Activated CD8-positive, alpha-beta memory T cell treated with anti-CD3 and anti-CD28 coated beads for 1 hour (primary cell): ENCODE data around the gene SNAI3.

Experiments used
- DNase-seq, 2 donors: peaks; one replicate each; pipeline ENCODE4 v3.0.0-alpha.2; 2020; ENCODE audit warnings: low read depth in 1 of 2; ENCODE audit errors: extremely low read depth in 1 of 2

Gene SNAI3

DNA sequence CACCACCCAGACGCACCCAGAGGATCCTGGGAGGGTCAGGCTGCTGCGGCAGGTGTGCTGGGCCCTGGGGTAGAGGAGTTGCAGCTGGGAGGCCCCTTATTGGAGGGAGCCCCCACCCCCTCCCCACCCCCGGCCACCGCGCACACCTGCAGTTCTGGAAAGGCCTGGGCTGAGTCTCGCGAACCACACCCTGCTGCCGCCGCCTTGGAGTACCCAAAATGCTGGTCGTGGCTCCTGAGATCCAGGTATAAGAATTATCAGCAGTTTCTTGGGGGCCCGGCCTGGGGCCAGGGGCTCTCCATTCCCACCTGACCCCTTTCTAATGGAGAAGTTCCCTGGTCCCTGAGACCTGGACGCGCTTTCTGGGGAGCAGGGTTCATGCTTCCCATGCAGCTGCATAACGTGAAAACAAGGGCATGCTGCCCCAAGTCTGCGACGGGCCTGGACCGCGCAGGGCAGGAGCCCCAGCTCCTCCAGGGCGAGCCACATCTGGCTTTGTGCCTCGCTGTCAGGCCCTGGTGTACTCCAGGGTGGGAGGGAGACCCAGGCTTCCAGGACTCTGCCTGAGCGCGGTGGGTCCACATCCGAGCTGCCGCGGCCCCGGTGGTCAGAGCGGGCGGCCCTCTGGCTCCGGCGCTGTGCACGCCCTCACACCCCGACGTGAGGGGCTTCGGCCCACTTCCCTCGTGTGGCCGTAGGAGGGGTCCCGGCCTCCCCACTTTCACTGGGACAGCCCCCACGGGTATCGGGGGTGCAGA is 7.3 kb upstream of the SNAI3 start:
- no peak for DNase-seq

DNA sequence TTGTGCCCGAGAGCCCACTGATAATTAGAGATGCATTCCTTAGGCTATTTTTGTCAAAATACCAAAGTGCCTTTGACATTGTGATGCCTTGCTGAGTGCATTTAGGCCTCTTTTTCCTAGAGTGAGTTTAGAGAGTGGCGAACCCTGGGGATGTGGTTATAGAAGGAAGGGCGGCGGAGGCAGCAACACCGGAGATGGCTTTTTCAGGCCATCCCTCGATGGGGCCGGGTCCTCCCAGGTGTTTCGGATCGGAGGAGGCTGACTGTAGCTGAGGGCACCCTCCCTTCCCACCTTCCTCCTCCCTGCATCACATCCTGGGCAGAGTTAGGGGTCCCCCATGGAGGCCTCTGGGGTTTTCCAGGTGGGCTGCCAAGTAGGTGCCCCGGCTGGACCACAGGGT is 6.6 kb upstream of the SNAI3 start:
- no peak for DNase-seq

DNA sequence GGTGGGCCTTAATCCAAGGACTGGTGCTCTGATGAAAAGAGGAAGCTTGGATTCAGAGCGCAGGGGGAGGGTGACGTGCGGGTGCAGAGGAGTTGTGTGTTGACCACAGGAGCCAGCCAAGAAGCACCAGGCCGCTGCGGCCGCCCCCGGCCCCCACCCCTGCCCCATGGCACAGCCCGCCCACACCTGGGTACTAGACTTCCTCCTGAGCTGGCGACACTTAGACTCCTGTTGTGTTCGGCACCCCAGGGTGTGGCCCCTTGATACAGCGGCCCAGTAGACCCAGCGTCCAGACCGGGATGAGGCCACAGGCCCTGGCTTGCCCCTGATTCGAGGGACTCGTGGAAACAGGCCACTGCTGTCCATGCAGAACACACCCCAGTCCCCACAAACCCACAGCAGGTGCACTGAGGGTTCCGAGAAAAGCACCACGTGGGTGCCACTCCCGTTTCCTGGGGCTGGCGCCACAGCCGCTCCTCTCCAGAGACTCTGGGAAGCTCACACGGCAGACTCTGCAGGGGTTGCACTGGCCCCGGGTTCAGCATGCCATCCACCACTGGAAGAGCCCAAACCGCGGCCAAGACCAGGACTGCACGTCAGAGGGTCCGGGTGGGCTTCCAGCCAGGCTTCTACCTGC is 5.7 kb upstream of the SNAI3 start:
- no peak for DNase-seq

DNA sequence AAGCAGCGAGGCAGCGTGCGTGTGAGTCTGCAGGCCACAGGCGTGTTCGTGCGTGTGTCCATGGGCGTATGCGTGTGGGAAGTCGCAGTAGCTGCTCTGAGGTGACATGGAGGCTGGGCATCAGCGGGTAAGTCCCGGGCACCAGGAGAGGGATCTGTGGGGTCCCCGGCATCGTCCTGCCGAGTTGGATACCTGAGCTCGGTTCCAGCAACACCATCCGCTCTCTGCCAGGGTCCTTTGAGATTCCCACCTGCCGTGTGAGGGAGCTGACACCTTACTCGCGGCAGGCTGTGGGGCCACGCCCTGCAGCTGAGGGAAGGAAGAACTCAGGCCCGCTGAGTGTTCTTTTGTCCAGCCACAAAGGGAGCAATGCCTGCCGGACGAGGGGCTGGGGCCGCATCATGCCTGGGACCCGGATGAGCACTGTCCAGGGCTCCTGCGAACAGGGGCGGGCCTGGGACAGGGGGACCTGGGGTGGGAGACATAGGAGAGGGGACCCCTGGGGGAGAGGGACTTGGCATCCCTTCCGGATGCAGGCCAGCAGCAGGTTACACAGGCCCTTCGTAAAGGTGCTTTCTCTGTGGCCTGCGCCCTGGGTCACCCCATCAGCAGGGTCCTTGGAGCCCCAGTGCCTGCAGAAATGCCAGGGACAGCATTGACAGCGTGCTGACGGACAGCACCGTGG is 5.0 kb upstream of the SNAI3 start:
- DNase-seq = no peak

DNA sequence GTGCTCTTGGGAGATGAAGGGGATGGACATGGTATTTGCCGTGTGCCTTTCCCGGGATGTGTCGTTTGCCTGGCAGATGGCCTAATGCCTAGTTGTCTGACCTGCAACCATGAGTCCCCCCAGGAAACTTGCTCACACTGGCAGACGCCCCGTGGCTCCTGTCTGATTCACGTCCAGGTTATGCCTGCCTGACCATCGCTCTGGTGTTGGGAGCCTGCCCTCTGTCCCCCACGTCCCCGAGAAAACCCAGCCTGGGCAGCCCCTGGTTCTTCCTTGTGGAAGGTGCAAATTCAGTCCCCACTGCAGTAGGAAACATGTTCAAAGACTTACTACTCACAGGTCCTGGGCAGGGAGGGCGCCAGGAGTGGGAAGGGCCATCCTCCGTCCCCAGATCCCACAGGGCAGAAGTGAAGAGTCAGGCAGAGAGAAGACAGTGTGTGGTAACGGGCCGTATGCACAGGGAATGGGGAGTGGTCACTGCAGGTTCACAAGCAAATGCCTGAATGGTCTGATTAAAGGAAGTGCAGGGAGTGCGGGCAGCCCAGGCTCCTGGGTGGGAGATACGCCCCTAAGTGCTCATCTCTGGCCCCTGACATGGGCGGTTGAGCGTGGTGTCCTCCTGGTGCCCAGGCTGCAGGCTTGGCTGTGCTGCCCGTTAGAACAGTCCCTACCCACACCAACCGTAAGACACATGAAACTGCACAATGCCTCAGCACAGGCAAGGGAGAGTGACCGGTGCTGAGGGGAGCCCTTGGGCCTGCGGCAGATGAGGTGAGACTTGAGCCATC is 4.2 kb upstream of the SNAI3 start:
- DNase-seq = no peak

DNA sequence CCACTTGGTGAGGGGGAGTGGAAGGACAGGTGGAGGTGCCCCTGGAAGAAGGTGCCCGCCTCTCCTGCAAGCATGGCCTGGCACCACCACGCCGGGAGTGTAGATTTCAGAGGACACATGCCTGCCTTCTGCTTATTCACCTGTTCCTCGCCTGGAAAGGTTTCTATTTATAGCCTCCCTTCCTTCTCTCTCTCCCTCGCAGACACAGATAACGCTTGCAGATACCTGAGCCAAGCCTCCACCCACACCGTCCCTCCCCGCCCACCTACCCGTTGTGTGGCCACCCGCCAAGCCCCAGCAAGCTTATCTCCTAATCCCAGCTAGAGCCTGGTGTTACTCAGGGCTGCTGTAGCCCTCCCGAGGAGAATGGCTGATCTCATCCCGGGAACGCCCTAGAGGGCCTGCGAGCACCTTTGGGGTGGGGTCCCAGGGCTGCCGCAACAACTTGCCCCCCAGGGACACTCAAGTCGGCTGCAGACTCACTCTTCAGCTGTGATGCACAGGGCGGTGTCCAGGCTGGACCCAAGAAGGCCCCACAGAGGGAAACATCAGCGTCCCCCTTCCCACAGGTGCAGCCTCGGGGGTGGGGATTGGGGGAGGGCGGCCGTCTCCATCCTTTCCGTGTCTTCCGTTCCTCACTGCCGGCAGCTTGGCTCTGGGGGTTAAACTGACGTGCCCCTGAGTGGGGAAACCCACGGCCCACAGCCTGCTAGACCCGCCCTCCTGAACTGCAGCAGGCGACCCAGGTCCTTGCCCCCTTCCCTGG is 1.9 kb upstream of the SNAI3 start:
- DNase-seq = no peak

DNA sequence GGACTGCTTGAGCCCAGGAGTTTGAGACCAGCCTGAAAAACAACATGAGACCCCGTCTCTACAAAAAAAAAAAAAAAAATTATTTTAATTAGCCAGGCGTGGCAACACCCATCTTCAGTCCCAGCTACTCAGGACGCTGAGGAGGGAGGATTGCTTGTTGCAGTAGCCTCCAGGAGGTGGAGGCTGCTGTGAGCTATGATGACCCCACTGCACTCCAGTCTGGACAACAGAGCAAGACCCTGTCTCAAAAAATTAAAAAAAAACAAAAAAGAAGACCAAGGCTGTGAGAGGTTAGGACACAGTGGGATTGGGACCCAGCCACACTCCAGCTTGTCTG is 1.3 kb upstream of the SNAI3 start:
- no peak for DNase-seq

DNA sequence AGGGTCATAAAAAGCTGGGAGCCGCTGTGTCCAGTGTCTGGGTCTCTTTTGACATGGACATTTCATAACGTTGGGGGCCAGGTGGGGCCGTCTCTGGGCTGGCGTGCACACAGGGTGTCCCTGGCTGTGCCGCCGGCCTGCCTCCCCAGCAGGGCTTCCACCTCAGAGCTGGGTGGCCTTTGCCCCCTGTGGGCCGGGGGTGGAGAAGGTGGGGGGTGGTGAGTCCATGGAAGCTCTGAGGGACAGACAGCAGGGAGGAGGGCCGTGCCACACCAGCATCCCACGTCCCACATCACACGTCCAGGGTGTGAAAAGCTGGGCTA is 908 bp upstream of the SNAI3 start:
- DNase-seq = no peak

DNA sequence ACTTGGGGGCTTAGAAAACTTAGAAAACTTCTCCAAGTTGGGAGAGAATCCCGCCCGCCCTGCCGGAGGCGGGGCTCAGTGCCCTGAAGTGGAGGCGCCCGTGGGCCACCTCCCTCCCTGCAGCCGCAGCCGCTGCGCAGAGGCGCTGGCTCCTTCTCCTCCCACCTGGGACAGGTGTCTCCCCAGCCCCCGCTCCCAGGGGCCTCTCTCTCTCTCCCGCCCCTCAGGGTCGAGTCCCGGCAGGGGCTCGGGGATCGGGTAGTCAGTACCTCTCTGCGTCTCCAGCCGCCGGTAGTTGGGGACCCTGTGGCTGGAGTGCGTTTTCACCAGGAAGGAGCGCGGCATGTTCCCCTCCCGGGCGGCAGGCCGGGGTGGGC is 257 bp downstream of the SNAI3 start:
- DNase-seq = no peak

DNA sequence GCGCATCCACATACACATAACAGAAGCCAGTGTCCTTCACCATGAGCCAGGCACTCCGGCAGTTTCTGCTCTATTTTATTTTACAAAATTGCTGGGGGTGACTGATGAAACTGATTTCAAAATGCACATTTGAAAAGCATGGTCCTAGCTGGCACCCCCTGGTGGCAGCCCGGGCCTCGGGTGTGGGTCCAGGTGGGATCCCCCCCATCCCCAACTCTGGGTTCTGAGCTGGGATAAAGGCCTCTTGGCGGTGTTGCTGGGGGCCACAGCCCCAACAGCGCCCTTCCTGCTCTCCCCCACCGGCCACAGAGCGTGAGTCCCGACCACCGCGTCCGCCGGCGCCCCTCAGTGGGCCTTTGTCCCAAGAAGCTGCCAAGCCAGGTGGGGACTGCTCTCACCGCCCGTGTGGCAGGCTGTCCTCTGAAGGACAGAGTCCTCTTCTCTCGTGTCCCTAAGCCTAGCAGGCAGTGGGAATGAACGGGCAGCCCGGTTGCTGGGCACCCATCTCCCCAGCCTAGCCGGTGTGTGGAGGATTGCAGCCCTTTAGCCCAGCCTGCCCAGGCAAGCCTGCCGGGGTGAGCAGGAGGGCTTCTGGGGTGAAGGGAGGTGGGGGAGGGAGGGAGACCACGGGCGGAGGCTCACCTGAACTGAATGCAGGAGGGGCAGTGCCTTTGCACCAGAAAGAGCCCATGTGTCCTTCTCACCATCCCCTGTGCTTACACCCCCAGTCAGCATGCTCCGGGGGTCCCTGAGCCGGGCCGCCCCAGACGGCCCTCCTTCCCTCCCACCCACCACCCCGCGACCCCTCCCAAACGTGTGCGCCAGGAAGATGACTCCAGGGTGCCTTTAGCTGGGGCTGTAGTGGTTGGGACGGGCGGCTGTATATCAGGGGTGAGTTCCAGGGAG is 898 bp downstream of the SNAI3 start:
- DNase-seq = peak in 1 of 2 donors; percentile 61

DNA sequence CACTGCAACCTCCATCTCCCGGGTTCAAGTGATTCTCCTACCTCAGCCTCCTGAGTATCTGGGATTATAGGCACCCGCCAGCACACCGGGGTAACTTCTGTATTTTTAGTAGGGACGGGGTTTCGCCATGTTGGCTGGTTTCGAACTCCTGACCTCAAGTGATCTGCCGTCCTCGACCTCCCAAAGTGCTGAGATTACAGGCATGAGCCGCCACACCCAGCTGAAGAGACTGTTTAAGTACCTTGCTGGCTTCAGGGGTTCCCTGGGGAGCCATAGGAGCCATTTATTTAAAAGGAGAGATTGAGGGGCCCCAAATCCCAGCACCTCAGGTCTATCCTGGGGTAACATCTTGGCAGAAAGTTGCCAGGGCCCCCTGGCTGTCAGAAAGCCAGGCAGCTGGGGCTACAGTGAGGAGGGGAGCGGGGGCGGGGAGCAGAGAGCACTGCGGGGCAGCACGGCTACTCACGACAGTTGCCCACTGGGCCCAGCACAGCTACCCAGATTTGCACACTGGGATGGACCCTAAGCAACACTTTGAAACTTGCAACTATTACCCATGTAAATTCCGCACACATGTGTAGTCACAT is 1.6 kb downstream of the SNAI3 start:
- no peak for DNase-seq

DNA sequence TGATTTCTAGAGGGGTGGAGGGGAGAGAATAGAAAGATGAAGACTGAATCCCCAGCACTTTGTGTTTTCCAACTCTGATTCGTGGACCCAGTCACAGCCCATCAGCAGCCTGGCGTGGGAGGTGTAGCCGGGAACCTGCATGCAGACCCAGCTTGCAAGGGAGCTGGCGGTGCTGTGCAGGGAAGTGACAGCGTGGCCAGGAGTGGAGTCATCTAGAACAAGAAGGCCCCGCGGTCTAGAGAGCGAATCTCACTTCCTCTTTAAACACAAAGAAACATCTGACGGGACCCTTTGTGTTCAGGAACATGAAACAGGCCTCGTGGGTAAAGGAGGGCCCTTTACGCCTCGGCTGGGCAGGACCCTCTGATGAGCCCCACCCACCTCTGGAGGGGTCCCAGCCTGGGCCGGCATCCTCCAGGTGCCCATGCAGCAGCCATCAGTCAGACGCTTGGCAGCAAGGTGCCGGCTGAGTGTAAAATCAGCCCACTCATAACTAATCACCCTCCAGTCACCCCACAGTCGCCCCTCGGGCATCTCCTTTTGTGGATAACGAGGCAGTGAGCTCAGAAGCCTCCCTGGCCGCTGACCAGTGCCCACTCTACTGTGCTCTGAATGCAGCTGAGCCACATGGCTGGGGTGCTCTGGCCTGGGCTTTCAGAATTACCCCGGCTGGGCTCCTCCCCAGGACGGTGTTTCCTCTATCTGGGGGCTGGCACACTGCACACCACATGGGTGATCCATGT is 4.4 kb downstream of the SNAI3 start:
- DNase-seq = no peak

DNA sequence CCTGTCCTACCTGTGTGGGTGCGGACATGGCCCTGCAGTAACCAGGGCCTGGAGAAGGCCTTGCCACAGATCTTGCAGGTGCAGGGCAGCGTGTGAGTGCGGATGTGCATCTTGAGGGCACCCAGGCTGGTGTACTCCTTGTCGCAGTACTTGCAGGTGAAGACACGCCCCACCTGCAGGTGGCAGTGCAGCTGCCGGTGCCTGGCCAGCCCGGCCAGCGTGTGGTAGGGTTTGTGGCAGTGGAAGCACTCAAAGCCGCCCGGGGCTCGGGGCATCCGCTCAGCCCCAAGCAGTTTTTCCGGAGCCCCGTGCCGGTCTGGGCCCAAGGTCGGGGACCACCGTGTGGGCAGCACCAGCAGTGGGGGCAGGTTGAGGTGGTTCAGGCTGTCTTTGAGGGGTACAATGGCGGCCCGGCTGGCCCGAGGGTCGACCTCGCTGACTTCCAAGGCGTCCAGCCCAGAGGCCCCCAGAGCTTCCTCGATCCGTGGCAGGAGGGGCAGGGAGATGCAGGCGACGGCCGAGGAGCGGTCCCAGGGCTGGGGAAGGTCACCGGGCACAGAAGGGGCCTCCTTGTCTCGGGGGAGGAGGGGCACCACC is 5.1 kb downstream of the SNAI3 start:
- DNase-seq = no peak

DNA sequence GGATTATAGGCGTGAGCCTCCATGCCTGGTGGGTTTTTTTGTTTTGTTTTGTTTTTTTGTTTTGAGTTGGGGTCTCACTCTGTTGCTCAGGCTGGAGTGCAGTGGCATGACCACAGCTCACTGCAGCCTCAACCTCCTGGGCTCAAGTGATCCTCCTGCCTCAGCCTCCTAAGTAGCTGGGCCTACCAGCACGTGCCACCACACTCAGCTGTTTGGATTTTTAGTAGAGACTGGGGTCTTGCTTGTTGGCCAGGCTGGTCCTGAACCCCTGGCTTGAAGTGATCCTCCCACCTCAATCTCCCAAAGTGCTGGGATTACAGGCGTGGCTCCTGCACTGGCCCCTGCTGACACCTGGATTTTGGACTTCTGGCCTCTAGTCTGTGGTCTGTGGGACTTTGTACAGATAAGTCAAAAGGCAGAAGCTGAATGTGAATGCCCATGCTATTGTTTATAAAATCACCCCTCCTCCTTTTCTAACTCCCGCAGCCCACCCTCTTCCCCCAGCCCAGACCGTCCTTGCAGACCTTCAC is 5.7 kb downstream of the SNAI3 start:
- no peak for DNase-seq

DNA sequence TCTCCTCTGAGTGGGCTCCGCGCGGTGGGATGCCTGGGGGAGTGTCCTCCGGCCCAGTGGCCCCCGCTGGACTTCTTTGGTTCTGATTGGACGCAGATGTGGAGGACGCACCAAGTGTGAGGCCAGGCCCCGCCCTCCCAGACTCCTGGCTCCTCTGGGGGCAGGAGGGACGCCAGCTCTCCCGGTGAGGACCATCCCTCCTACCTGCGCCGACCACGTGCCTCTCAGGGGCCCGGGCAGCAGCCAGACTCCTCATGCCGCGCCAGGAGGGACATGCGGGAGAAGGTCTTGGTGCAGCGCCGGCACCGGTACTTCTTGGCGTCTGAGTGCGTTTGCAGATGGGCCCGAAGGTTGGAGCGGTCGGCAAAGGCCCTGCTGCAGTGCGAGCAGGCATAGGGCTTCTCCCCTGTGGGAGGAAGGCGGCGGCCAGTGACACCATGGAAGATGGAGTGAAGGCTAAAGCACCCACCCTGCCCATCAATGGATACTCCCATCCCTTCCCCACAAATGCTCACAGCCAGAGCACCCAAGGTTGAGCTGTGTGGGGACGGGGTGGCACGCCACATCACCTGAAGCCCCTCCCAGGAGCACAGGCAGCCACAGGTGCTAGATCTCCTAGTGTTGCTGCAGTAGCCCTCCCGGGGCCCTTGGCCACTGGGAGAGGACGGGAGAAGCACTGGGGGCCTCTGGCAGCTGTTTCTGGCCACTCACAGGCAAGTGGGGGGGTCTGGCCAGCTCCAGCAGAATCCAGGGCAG is 7.9 kb downstream of the SNAI3 start:
- DNase-seq = no peak

DNA sequence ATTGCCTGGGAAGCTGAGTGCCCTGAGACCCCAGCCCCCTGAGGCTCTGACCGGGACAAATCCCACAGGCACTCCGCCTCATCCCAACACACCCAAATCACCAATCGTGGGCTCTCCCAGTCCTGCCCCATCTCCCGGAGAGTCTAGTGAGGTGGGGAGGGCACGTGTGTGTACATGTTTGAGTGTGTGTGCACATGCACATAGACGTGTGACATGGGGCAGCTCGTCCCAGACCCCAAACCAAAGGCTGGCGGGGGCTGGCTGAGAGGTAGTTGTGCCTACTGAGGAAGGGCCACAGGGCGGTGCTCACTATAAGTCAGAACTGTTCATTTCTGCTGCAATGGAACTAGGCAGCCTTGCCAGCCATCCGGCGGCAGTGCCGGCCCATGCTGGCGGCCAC is 8.6 kb downstream of the SNAI3 start:
- no peak for DNase-seq

DNA sequence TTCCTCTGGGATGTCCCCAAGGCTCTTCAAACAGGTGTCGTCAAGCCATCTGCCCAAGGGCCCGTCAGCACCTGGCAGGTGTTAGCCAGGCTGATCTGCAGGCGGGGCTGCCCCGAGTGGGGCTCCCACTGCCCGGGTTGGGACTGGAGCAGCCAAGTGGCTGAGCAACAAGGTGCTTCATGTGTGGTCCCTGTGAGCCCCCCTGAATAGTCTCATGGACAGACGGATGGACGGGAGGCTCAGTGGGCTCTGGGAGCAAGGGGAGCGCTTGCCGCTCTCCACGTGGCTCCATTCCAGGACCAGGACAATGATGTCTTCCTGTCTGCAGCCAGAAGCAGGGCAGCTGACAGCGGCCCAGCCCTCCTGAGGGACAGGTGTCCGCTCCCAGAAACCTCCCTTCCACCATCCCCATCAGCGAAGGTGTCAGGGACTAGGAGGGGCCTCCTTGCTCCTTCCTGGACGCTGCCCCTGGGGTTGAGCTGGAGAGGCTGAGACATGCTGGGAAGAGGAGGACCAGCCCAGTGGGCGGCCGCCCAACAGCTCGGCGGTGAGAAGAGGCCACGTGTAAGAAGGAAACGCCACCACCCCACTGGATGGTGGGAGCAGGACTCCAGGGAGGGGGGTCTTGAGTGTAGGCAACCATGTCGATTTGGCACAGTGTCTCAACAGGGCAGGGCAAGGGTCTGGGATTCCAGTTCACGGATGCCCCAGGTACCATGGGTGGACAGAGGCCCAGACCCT is 9.6 kb downstream of the SNAI3 start:
- no peak for DNase-seq
